Measurements from ENCODE around the gene CCDC188.

CCDC188 gene

GRCh38 chr22:20112623-20113511 is 38.0 kb downstream of the CCDC188 start:
- H3K27me3 ChIP-seq: no peaks in the 10 kb centered on the region
- H3K27ac ChIP-seq: no peak overlapping the region
- no peaks in the 10 kb centered on the region for H3K9me3 ChIP-seq
- peaks cover 70% of the 10 kb centered on the region for H3K36me3 ChIP-seq
- H3K4me3 ChIP-seq (ENCODE audit: low read depth in 1 of 2, low read length in 1 of 2): no peak overlapping the region
- H3K4me1 ChIP-seq (ENCODE audit: control insufficient read depth in 1 of 2, insufficient read depth in 1 of 2, low read depth in 1 of 2, low read length in 1 of 2): peaks cover 14 to 18% of the 10 kb centered on the region in 2 experiments
- TF ChIP-seq CTCF (IDR thresholded peaks at IDR 0.05): no peak

DNA sequence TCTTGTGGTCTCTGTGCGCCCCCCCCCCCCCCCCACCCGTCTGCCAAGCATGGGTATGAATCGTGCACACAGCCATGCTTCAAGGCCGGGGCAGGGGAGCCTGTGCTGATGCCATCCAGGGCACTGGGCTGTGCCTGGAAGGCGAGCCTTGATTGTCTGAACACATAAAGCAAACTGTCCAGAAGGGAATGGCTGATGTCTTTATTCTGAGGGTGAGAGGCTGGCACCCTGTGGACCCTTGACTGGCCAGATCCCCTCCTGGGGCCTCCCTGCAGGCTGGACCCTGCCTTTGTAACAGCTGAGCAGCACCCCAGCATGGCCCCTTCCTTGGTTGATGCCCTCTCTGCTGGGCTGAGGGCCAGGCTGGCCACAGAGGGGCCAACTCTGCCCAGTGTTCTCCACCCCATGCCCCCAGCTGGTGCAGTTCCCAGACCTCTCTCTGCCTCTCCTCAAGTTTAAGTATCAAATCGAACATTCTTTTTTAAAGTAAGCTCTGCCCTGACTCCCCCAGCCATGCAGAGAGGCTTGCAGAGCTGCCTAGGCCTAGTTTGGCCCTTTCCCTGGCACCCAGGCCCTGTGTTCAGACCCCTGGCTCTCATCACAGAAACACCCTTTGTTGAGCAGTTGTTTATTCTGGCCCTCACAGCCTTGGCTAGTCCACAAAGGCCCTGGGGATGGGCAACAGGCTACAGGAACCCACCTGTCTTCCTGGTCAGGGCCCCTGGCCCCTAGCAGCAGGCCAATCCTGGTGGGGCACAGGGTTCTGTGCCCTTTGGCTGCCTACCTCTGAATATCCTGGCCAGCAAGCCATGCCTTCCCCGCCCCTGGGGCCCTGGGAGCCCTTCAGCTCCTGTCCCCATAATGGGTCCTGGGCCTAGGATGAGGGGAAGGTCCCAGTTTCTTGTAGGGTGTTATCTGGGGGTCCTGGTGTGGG is 38.9 kb downstream of the CCDC188 start:
- H3K4me3 ChIP-seq (ENCODE audit: low read depth in 1 of 2, low read length in 1 of 2): no peak overlapping the region
- TF ChIP-seq CTCF (IDR thresholded peaks at IDR 0.05): no peak
- H3K27me3 ChIP-seq: no peaks in the 10 kb centered on the region
- peaks cover 10 to 11% of the 10 kb centered on the region in 2 experiments for H3K4me1 ChIP-seq (ENCODE audit: control insufficient read depth in 1 of 2, insufficient read depth in 1 of 2, low read depth in 1 of 2, low read length in 1 of 2)
- no peaks in the 10 kb centered on the region for H3K9me3 ChIP-seq
- no peak overlapping the region for H3K27ac ChIP-seq
- peaks cover 79% of the 10 kb centered on the region for H3K36me3 ChIP-seq

DNA sequence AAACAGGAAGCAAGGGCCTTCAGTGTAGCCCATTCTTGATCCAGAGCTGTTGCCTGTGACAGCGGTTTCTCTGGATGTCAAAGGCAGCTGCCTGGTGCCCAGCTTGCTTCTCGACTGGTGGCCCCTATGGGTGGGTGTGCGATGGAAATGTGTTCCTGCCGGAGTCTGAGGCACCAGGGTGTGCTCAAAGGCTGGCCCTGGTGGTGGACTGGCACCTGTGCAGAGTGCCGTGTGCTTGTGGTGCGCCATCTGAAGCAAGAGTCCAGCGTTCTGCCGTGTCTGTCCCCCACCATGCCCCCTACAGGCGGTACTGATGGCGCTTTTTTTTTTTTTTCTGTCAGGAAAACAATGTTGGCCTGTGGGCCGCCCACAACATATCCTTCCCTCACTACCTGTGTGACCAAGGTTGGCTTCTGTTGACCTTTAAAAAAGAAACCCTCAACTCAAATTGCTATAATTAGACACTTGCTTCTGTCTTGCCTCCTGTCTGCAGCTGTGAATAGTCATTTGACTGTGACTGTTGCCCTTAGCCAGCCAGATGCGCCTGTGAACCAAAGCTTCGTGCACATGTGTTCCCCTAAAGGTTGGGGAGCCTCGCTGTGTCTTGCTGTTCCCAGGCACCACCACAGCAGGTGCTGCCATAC is 39.7 kb downstream of the CCDC188 start:
- Histone ChIP-seq H3K36me3 (peaks cover 87% of the 10 kb centered on the region), H3K27ac (no peak overlapping the region), H3K4me3 (ENCODE audit: low read depth in 1 of 2, low read length in 1 of 2) (no peak overlapping the region), H3K9me3 (no peaks in the 10 kb centered on the region), H3K4me1 (ENCODE audit: control insufficient read depth in 1 of 2, insufficient read depth in 1 of 2, low read depth in 1 of 2, low read length in 1 of 2) (peaks cover 3 to 5% of the 10 kb centered on the region in 2 experiments), H3K27me3 (no peaks in the 10 kb centered on the region)
- TF ChIP-seq CTCF (IDR thresholded peaks at IDR 0.05): no peak

- Histone ChIP-seq H3K36me3 (peaks cover 93% of the 10 kb centered on the region), H3K27ac (no peak overlapping the region)
- no peak for TF ChIP-seq CTCF (IDR thresholded peaks at IDR 0.05)
Measured at GRCh38 chr22:20110359-20110985, 40.4 kb downstream of the CCDC188 start.

More at GRCh38 chr22:20110359-20110985, 40.4 kb downstream of the CCDC188 start:
- H3K4me1 ChIP-seq (ENCODE audit: control insufficient read depth in 1 of 2, insufficient read depth in 1 of 2, low read depth in 1 of 2, low read length in 1 of 2): no peaks in the 10 kb centered on the region
- no peaks in the 10 kb centered on the region for H3K27me3 ChIP-seq
- H3K4me3 ChIP-seq (ENCODE audit: low read depth in 1 of 2, low read length in 1 of 2): no peak overlapping the region
- no peaks in the 10 kb centered on the region for H3K9me3 ChIP-seq

Measured in neutrophil (primary cell).